Measurements from ENCODE around the gene SLC1A3.

- TF ChIP-seq CTCF (IDR thresholded peaks at IDR 0.05) = no peak
- TF ChIP-seq POLR2A (IDR thresholded peaks at IDR 0.05) = no peak
Measured at GRCh38 chr5:36666274-36666673, 59.9 kb downstream of the SLC1A3 start.
